HG03460 (cell line): ENCODE data around the gene SMARCA2.
A peak's percentile ranks its signal among the peaks of the same experiment; 100 is the strongest.

Experiments
- ATAC-seq: cut with Tn5 transposase; IDR thresholded peaks from one replicate; pipeline ENCODE4 v1.9.1; 2021; ENCODE audit not compliant: unreplicated experiment

Gene SMARCA2

GRCh38 chr9:2014696-2015580 is at the start of gene SMARCA2:
Gene SMARCA2 (plus strand): TSS chr9:2015347. CDS start chr9:2029023, 13,676 bp downstream.
- ATAC-seq, result peak; percentile 72

GRCh38 chr9:1966725-1967366 is 48.3 kb upstream of the SMARCA2 start:
- no peak for ATAC-seq

DNA sequence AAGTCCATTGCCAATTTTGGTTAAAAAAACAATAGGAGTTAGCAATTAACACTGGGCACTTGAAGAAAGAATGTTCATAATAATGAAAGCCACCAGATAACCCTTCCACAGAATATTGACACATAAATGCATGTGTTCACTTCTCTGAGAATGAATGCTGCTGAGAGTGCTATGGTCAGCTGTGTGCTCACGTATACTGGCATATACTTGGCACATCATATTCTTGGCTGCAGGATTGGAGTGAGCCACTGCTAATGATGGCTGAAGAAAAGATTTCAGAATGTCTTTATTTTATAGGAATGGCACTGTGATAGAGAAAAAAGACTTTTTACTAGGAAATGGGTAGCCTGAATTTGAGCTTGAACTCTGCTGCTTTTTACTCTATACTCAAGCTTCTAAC is 46.0 kb upstream of the SMARCA2 start:
- ATAC-seq, result no peak

DNA sequence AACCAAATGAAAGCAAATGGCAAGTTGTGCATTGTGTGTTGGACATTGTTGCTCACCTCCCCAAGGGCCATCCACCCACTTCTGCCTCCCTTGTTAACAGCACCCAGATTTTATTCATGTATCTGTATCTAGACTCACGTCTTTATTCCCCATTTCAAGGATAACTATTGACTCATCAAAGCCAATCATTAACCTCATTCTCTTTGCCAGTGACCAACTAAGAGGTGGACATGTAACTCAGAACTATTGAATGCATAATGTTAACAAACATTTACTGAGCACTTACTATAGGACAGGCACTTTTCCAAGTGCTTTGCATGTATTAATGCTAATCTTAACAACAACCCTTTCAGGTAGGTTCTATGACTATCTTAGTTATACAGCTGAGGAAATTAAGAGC is 45.2 kb upstream of the SMARCA2 start:
- no peak for ATAC-seq

- no peak for ATAC-seq
Measured at GRCh38 chr9:1972672-1973071, 42.5 kb upstream of the SMARCA2 start.

- no peak for ATAC-seq
Measured at GRCh38 chr9:1977026-1977425, 38.1 kb upstream of the SMARCA2 start.

DNA sequence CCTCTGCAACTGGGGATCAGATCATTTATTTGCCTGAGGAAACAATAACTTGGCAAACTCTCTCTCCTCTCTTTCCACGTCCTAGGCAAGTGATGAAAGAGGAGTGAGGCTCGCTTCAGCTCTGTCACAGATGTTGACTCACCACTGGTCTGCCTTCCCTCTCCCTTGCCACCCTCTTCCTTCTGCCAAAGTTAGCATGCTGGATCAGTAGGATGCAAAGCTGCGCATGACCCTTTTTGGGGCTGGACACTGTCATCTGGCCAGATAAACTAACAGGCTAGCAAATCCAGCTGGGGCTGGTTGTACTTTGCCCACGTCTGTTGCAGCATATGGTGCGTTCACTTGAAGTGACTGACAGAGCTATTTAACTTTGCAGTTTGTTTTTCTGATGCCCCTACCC is 36.2 kb upstream of the SMARCA2 start:
- no peak for ATAC-seq

GRCh38 chr9:1979741-1980367 is 35.3 kb upstream of the SMARCA2 start:
- ATAC-seq, result no peak

DNA sequence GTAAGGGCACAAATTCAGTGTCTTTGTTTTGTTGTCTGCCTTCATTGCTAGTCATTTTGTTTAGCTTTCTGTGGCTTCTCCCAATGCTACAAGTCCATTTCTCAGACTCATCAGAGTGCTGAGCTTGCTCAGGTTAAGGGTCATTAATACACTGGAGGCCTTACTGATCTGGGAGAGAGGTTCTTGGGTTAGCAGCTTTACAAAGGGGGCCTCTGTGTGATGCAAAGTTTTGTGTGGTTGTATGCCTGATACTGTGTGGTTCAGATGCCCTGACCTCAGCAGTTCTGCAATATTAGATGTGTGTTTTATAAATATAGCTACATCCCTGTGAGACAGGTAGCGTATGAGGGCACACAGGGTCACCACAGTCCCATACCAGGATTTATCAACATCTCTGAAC is 34.8 kb upstream of the SMARCA2 start:
- no peak for ATAC-seq

- no peak for ATAC-seq
Measured at GRCh38 chr9:1982074-1982473, 33.1 kb upstream of the SMARCA2 start.

- ATAC-seq, result no peak
Measured at GRCh38 chr9:1986341-1986740, 28.8 kb upstream of the SMARCA2 start.

GRCh38 chr9:1989500-1989899 is 25.6 kb upstream of the SMARCA2 start:
- ATAC-seq, result no peak

- ATAC-seq, result no peak
Measured at GRCh38 chr9:1994180-1994579, 21.0 kb upstream of the SMARCA2 start.

- ATAC-seq, result no peak
Measured at GRCh38 chr9:1995084-1995483, 20.1 kb upstream of the SMARCA2 start.

DNA sequence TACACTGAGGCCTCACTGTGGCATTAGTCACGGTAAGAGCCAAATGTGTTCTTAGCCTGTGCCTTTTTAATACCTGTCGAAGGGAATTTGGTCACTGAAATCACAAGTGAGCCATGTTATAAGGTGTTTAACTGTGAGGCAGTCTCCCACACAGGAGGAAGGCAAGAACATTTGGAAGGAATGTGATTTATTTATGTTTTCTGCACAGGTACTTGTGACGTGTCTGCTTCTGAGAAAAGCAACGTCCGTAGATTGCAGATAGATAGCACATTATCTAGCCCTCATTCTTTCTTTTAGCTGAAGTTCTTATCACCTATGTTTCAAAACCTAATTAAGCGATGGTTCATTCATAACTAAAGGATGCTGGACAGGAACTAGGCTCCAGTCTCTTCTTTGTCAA is 19.0 kb upstream of the SMARCA2 start:
- no peak for ATAC-seq

- ATAC-seq, result no peak
Measured at GRCh38 chr9:1997646-1998045, 17.5 kb upstream of the SMARCA2 start.

DNA sequence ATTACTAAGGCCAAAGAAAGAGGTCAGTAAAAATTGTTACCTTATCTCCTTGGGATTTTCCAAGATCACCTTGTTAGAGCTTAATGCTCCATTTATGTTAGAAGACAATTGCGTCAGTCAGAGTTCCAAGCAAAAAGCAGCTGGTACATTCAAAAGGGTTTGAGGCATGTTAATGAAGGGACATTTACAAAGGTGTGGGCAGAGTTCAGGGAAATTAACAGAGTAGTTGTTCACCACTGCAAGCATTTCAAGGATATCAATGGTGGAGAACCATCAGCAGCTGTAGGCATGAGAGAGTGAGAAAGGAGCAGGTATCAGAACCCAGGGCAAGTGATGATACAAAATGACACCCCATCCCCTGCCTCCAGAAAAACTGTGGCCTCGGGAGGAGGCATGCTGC is 17.0 kb upstream of the SMARCA2 start:
- no peak for ATAC-seq

DNA sequence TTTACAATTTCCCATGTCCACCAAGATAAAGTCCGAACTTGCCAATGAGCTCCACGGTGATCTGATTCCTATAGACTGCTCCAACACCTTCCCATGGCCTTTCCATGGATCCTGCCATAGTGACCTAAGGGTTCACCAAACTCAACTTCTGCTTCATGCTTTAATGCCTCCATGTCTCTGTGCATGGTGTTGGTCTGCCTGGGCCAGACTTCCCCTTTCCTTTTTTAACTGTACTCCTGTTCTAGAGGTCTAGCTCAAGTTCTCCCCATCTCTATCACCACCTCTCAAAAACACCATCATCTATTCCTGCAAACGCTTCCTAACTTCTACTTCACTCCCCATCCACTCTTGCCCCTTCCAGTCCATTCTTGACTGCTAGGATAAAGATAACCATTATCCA is 14.8 kb upstream of the SMARCA2 start:
- ATAC-seq, result no peak

DNA sequence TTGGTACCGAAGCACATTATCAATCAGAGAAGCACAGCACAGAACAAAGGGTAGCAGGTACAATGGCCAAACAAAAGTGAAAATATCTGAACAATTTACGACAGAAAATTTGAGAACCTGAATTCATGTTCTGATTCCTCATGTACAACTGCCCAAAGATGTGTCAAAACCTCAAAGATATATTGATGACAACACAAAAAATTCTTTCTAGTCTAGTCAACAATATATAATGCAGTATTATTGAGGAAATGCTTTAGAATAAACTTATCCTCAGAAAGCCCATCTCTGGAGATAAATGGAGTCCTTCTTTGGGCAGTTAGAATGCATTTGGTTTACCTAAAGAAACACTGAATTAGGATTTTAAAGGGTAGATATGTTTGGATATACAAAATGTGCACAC is 6.8 kb upstream of the SMARCA2 start:
- ATAC-seq, result no peak

DNA sequence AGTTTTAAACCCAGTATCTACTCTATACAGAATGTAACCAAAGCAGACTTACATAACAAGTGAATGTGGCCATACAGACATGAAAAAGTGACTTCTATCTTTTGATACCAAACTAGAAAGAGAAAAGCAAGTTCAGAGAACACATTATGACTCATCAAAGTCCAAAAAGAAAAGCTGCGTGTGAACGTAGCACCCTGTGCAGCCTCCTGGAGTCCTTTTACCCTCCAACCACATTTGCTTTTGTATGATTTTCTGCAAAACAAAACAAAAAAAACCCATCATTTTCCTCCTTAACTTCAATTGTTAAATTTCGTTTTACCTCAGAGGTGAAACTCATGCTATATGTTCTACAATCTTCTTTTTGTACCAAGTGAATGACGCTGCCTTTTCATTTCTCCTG is 2.8 kb upstream of the SMARCA2 start:
- ATAC-seq, result no peak

- ATAC-seq, result no peak
Measured at GRCh38 chr9:2013743-2014475, 1.2 kb upstream of the SMARCA2 start.
